ENCODE results near the gene ZBED4.

- TF ChIP-seq CTCF (IDR thresholded peaks at IDR 0.05) (no peak), POLR2A (IDR thresholded peaks at IDR 0.05) (no peak)
These were observed 73.3 kb downstream of the ZBED4 start for GRCh38 chr22:49926916-49927315.

Measured in uterus (tissue), 2 donors.